SU-DHL-6 (cell line): Measurements from ENCODE around the gene ITSN1.

Experiments
- H2AFZ ChIP-seq: fragments of 200-600 bp; sonication (generic); 2 replicates; pipeline ENCODE4 v1.6.1; 2014; ENCODE audit warnings: low read depth, mild to moderate bottlenecking, moderate library complexity, mixed read lengths, antibody characterized with exemption, low read length; ENCODE audit not compliant: severe bottlenecking
- H3F3A ChIP-seq: fragments of 200-600 bp; shearing (Covaris generic); 2 replicates; pipeline ENCODE4 v1.6.0; 2016; ENCODE audit warnings: antibody characterized with exemption, mild to moderate bottlenecking; ENCODE audit not compliant: insufficient read depth
- H3K27ac ChIP-seq: fragments of 200-600 bp; sonication (generic); 2 replicates; pipeline ENCODE4 v1.5.1; 2016; ENCODE audit warnings: low read depth, mild to moderate bottlenecking, low read length, moderate library complexity, mixed read lengths
- H3K27me3 ChIP-seq: fragments of 200-600 bp; sonication (generic), shearing (Covaris generic); 2 replicates; pipeline ENCODE4 v1.6.0; 2014; ENCODE audit warnings: mild to moderate bottlenecking, low read length
- H3K36me3 ChIP-seq: fragments of 200-600 bp; sonication (generic); 2 replicates; pipeline ENCODE4 v1.6.1; 2014; ENCODE audit warnings: mild to moderate bottlenecking, low read length, mixed read lengths
- H3K4me2 ChIP-seq: fragments of 300-600, 200-600 bp; shearing (Covaris generic), sonication (generic); 2 replicates; pipeline ENCODE4 v1.6.0; 2014; ENCODE audit warnings: low read length, low read depth, mild to moderate bottlenecking; ENCODE audit not compliant: poor library complexity, severe bottlenecking
- H3K4me3 ChIP-seq: fragments of 200-600 bp; sonication (generic); 2 replicates; pipeline ENCODE4 v1.5.1; 2014; ENCODE audit warnings: antibody characterized with exemption, low read length, mild to moderate bottlenecking, mixed read lengths; ENCODE audit not compliant: insufficient read depth, poor library complexity, severe bottlenecking
- H3K79me2 ChIP-seq: fragments of 200-600 bp; sonication (generic); 2 replicates; pipeline ENCODE4 v1.6.1; 2014; ENCODE audit warnings: mild to moderate bottlenecking, low read length, moderate library complexity; ENCODE audit not compliant: insufficient read depth
- H3K9ac ChIP-seq: fragments of 200-600 bp; sonication (generic); 2 replicates; pipeline ENCODE4 v1.7.0; 2014; ENCODE audit warnings: mild to moderate bottlenecking, low read length
- H3K9me2 ChIP-seq: fragments of 200-600 bp; sonication (generic); replicated peaks from 2 replicates; pipeline ENCODE4 v1.6.1; 2014; ENCODE audit warnings: low read length; ENCODE audit not compliant: insufficient read depth
- H3K9me3 ChIP-seq: fragments of 200-600 bp; sonication (generic); 2 replicates; pipeline ENCODE4 v1.6.1; 2014; ENCODE audit warnings: low read length, mixed read lengths; ENCODE audit not compliant: insufficient read depth
- H4K20me1 ChIP-seq: fragments of 200-600 bp; sonication (generic); 2 replicates; pipeline ENCODE4 v1.6.1; 2014; ENCODE audit warnings: low read depth, mild to moderate bottlenecking, antibody characterized with exemption, low read length, moderate library complexity, mixed read lengths
- EZH2phosphoT487 ChIP-seq: fragments of 200-600 bp; sonication (generic), shearing (Covaris generic); conservative IDR thresholded peaks from 2 replicates; pipeline ENCODE4 v1.6.1; 2018; ENCODE audit warnings: mild to moderate bottlenecking, antibody characterized with exemption, low read length, moderate library complexity, mixed read lengths
- TF ChIP-seq, protein P1 (sequence below): fragments of 200-600 bp; sonication (generic); IDR thresholded peaks from one replicate; pipeline ENCODE4 v1.5.1; 2017; ENCODE audit warnings: antibody characterized with exemption, mild to moderate bottlenecking, low read length, moderate library complexity; ENCODE audit not compliant: insufficient read depth, poor library complexity, severe bottlenecking

Gene ITSN1

DNA sequence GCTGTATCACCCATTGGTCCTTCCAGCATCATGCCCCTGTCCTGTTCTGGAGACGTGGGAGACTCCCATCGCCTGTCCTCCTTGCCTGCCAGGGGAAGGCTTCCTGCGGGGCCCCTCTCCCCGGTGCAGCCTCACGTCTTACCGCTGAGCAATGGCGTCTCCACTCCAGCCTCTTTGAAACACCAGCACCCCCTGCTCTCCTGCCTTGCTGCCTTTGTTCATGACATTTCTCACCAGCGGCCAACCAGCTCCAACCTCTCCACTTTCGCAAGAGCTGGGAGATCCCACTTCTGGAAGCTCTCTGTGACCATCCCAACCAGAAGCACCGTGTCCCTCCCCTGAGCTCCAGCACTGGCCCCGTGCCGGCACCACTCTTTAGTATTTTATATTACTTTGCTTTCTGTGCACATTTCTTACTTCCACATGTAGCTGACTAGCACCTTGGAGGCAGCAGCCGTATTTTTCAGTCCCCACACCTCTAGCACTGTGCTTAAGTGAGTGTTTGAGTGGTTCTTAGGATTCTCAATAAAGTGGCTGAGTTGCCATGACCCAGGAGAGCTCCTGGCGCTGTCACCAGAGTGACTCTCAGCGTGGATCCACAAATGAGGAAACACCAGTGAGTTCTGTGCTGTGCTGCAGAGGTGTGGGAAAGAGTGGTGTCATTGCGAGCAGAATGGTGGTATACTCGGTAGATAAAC lies 189.8 kb downstream of the ITSN1 start:
- H3K27ac ChIP-seq = no peak overlapping the region
- no peak overlapping the region for H3K4me2 ChIP-seq
- TF ChIP-seq, protein P1, sequence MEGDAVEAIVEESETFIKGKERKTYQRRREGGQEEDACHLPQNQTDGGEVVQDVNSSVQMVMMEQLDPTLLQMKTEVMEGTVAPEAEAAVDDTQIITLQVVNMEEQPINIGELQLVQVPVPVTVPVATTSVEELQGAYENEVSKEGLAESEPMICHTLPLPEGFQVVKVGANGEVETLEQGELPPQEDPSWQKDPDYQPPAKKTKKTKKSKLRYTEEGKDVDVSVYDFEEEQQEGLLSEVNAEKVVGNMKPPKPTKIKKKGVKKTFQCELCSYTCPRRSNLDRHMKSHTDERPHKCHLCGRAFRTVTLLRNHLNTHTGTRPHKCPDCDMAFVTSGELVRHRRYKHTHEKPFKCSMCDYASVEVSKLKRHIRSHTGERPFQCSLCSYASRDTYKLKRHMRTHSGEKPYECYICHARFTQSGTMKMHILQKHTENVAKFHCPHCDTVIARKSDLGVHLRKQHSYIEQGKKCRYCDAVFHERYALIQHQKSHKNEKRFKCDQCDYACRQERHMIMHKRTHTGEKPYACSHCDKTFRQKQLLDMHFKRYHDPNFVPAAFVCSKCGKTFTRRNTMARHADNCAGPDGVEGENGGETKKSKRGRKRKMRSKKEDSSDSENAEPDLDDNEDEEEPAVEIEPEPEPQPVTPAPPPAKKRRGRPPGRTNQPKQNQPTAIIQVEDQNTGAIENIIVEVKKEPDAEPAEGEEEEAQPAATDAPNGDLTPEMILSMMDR = no peak
- no peak for TF ChIP-seq EZH2phosphoT487
- H3F3A ChIP-seq = no peaks in the 10 kb centered on the region
- no peaks in the 10 kb centered on the region for H3K9me2 ChIP-seq
- H3K9ac ChIP-seq = no peak overlapping the region
- no peaks in the 10 kb centered on the region for H4K20me1 ChIP-seq
- no peaks in the 10 kb centered on the region for H3K9me3 ChIP-seq
- no peak overlapping the region for H3K4me3 ChIP-seq
- H3K27me3 ChIP-seq = no peaks in the 10 kb centered on the region
- H3K79me2 ChIP-seq = no peaks in the 10 kb centered on the region
- H2AFZ ChIP-seq = no peak overlapping the region
- no peaks in the 10 kb centered on the region for H3K36me3 ChIP-seq

DNA sequence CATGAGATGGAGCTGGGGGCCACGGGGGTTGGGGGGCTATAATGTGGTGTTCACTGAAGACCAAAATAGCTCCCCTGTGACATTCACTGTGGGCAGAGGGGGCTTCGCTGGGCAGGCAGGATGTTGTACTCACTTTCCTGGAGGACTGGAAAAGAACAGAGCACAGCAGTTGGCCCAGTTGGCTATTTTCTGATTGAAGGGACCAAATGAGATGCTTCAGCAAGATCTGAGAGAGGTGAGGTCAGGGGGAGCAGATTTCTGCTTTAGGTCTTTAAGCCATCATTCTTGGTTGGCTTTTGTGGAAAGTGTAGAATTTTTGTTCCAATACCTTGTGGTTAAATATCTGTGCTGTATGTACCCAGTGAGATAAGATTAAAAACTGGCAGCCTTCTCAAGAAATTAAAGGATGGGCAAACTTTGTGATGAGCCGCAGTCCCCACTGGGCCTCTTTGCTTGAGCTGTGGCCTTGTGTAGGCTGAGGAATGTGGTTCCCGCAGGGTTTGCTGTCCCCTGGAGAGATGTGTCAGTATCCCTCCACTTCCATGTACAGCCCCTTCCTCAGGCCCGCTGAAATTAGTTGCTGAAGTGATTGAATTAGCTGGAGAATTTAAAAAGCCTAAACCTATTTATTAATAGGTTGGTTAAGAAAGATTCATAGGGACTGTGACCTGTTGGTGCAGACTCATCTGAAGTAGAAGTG lies 192.7 kb downstream of the ITSN1 start:
- Histone ChIP-seq H3K4me2 (no peak overlapping the region), H2AFZ (no peak overlapping the region), H3F3A (no peaks in the 10 kb centered on the region), H3K36me3 (no peaks in the 10 kb centered on the region), H3K9ac (no peak overlapping the region), H4K20me1 (no peaks in the 10 kb centered on the region), H3K27ac (no peak overlapping the region), H3K27me3 (no peaks in the 10 kb centered on the region), H3K9me2 (no peaks in the 10 kb centered on the region), H3K4me3 (no peak overlapping the region), H3K79me2 (no peaks in the 10 kb centered on the region), H3K9me3 (no peaks in the 10 kb centered on the region)
- TF ChIP-seq, protein P1 = no peak
- no peak for TF ChIP-seq EZH2phosphoT487

DNA sequence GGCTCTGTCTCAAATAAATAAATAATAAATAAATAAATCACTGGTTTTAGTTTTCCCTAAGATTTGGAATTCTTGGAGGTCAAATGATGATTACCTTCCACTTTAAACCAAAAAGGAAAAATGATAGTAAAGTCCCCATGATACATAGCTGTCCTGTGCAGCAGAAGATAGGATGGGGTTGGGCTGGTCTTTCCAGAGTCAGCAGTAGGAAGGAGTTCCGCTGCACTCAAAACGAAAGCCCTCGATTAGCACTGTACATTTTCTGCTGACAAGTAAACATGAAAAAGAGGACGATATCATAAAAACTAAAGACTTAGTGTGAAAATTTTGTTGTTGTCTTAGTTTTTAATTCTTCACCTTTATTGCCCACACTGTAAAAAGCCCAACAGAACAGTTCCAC lies 193.6 kb downstream of the ITSN1 start:
- Histone ChIP-seq H3K79me2 (no peaks in the 10 kb centered on the region), H4K20me1 (no peaks in the 10 kb centered on the region), H2AFZ (no peak overlapping the region), H3K9me3 (no peaks in the 10 kb centered on the region), H3K27me3 (no peaks in the 10 kb centered on the region), H3K9ac (no peak overlapping the region), H3F3A (no peaks in the 10 kb centered on the region), H3K4me3 (no peak overlapping the region), H3K27ac (no peak overlapping the region), H3K4me2 (no peak overlapping the region), H3K9me2 (no peaks in the 10 kb centered on the region), H3K36me3 (no peaks in the 10 kb centered on the region)
- TF ChIP-seq, protein P1 = no peak
- no peak for TF ChIP-seq EZH2phosphoT487
